Body of pancreas (tissue), 4 donors: Measurements from ENCODE around the gene HOXB5. TPM values are rescaled to one million over a fixed set of nuclear protein-coding genes. Genes with fewer than 3 reads are reported as not detected.

ENCODE experiments used
- ATAC-seq: fragments of 150-250 bp; one replicate; pipeline ENCODE4 v1.9.1; 2016
- DNase-seq, 4 donors: peaks; one replicate each; pipeline ENCODE4 v3.0.0-alpha.2; 2019
- H3K27ac ChIP-seq, 4 donors: fragments of 200-600 bp; sonication (generic); 1 replicate in 3 of 4; 2 replicates in 1 of 4; pipeline versions ENCODE4 v1.5.1 to v1.6.1; 2016 to 2019; ENCODE audit warnings: mild to moderate bottlenecking in 1 of 4, mixed read lengths in 1 of 4, moderate library complexity in 1 of 4
- H3K27me3 ChIP-seq, 2 donors: fragments of 200-600 bp; sonication (generic); one replicate each; pipeline ENCODE4 v1.6.0; 2016; ENCODE audit warnings: mild to moderate bottlenecking in 1 of 2
- H3K36me3 ChIP-seq, 2 donors: fragments of 200-600 bp; sonication (generic); replicated peaks in 1 of 2; 2 replicates each; pipeline ENCODE4 v1.5.1; 2016; ENCODE audit warnings: low read depth in 2 of 2; ENCODE audit not compliant: insufficient read depth in 1 of 2
- H3K4me1 ChIP-seq: fragments of 200-600 bp; sonication (generic); one replicate; pipeline ENCODE4 v1.6.0; 2016
- H3K4me3 ChIP-seq, 2 donors: fragments of 200-600 bp; sonication (generic); 1 replicate in 1 of 2; 2 replicates in 1 of 2; pipeline ENCODE4 v1.5.1; 2016 to 2019
- H3K9me3 ChIP-seq, 3 donors: fragments of 200-600 bp; sonication (generic); 1 replicate in 2 of 3; 2 replicates in 1 of 3; pipeline ENCODE4 v1.5.1; 2016
- POLR2A ChIP-seq, 3 donors: fragments of 450-650 bp; IDR thresholded peaks; one replicate each; pipeline ENCODE4 v1.6.1; 2016; ENCODE audit warnings: antibody characterized with exemption in 3 of 3, mild to moderate bottlenecking in 2 of 3
- WGBS, 2 donors: methylation state at CpG; one replicate each; pipeline ENCODE4 v1.1.5; 2017; 5-methylcytosine and 5-hydroxymethylcytosine counted together
- intact Hi-C: fragments of 100-400 bp; cut with DNase I; formaldehyde crosslinking; loops from one replicate; pipeline ENCODE4 v1.15.1; 2023
- total RNA-seq, 2 donors: library from RNA; depleted of rRNA; stranded (reverse); fragments of >200 nt; gene quantifications; one replicate each; pipeline ENCODE4 v1.1.0, GENCODE V29; 2016
- TF ChIP-seq, protein P1 (sequence below), 7 experiments: fragments of 450-650 bp in 4 of 7; fragments of 200-600 bp in 3 of 7; sonication (generic) in 3 of 7; IDR thresholded peaks; one replicate each; pipeline ENCODE4 v1.5.1; 2016 to 2019; ENCODE audit warnings: antibody characterized with exemption in 7 of 7

Gene HOXB5
- total RNA-seq, 2 donors from 2014 or later, result 0.99 TPM; not detected in 1

DNA sequence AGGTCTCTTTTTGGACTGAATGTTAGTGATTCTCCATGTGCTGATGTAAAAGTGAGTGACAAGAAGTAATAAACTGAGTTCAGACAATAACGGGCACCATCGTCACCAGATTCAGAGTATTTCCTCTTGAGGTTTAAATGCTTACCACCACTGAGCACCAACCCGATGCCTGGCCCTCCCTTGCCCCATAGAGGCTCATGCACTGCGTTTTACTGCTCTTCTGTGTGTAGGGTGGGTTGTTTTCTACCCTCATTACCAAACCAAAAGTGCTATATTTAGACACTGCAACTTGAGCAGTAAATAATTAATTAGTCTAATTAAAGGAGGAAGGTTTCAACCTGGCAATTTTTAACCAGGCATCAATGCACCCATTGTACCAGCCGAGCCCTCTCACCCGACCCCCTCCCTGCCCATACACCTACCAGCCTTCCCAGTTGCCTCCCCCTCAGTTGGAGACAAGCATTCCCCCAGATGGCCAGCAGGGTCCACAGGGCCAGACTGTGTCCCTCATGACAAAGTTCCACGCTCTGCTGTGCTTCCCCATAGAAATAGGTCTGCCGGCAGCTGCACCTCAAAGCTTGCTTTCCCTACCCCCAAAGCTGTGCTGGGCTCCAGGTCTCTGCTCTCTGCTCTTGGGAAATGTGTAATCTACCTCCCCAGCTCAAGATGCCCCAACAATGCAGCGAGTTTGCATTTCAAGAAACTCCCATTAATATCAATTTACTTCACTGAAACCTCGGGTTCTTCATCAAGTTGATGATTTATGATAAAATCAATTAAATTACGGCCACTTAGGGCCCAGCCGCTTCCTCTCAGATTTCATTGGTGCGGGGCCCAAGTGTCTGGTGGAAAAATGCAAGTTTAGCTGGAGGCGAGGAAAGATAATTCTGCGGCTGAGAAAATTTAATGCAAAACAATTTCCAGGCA, 31.4 kb downstream of the HOXB5 start:
- H3K4me3 ChIP-seq, result no peak overlapping the region
- intact Hi-C loops, result no loop called here

DNA sequence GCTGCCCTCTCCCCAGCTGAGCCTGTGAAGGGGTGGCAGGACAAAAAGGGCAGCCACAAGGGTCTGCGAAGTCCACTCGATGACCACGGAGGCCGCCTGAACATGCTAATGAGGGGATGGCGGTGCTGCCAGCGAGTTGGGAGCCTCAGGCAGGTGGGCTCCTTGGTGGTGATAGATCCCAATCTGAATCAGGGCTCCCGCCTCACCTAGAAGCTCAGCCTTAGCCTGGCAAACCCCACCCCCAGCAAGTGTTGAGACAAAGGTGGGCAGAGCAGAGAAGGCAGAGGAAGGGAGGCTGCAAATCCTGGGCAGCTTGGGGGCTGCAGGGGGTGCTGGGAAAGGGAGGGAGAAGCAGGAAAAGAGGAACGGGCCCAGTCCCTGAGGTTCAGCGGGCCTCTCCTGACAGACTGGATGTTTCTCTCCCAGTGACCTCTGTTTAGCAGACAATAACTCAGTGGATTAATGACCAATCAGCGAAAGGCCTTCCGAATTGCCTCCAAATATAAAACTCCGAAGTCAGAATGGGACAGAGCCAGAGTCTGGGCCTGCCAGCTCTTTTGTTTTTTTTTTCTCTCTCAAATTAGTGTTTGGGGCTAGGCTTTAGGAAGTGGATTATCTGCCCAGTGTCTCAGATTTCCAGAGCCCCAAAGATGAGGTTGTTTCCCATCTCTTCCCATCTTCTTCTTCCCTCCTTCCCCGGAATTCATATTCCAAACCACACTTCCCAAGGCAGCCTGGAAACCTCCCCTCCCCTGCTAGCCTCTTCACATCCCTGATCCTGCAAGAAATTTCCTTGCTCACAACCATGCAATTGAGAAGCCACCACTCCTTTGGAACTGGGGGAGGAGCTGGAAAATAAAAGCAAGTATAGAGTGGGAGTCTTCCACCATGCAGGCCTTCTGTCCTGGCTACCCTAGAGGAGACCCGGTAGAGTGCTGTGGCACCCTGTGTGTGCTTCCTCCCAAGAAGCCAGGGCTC, 33.5 kb downstream of the HOXB5 start:
- Histone ChIP-seq H3K9me3 (no peaks in the 10 kb centered on the region), H3K4me1 (peaks cover 17% of the 10 kb centered on the region), H3K36me3 (no peaks in the 10 kb centered on the region), H3K27me3 (peaks cover 0 to 24% of the 10 kb centered on the region in 2 donors), H3K27ac (peak overlapping the region in 1 of 4 donors; percentile 7), H3K4me3 (no peak overlapping the region)
- TF ChIP-seq, protein P1, sequence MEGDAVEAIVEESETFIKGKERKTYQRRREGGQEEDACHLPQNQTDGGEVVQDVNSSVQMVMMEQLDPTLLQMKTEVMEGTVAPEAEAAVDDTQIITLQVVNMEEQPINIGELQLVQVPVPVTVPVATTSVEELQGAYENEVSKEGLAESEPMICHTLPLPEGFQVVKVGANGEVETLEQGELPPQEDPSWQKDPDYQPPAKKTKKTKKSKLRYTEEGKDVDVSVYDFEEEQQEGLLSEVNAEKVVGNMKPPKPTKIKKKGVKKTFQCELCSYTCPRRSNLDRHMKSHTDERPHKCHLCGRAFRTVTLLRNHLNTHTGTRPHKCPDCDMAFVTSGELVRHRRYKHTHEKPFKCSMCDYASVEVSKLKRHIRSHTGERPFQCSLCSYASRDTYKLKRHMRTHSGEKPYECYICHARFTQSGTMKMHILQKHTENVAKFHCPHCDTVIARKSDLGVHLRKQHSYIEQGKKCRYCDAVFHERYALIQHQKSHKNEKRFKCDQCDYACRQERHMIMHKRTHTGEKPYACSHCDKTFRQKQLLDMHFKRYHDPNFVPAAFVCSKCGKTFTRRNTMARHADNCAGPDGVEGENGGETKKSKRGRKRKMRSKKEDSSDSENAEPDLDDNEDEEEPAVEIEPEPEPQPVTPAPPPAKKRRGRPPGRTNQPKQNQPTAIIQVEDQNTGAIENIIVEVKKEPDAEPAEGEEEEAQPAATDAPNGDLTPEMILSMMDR (IDR thresholded peaks at IDR 0.05), result no peak
- no peak for TF ChIP-seq POLR2A (IDR thresholded peaks at IDR 0.05)
- no peak for ATAC-seq
- no peak for DNase-seq
- 55 to 57% methylated on average over 14 of the region's 14 CpGs for WGBS, 2 donors
- intact Hi-C loops, result no loop called here

More for the DNA sequence above, 31.4 kb downstream of the HOXB5 start:
- 37 to 44% methylated on average over 15 of the region's 15 CpGs for WGBS, 2 donors
- Histone ChIP-seq H3K27ac (no peak overlapping the region), H3K36me3 (no peaks in the 10 kb centered on the region), H3K27me3 (peaks cover 0 to 24% of the 10 kb centered on the region in 2 donors), H3K4me1 (peaks cover 17% of the 10 kb centered on the region), H3K9me3 (no peaks in the 10 kb centered on the region)
- DNase-seq (peak in 1 of 4 donors; percentile 38), ATAC-seq (no peak)
- TF ChIP-seq, protein P1 (IDR thresholded peaks at IDR 0.05), result peak in 2 of 7 experiments; percentile 15 to 17
- no peak for TF ChIP-seq POLR2A (IDR thresholded peaks at IDR 0.05)

DNA sequence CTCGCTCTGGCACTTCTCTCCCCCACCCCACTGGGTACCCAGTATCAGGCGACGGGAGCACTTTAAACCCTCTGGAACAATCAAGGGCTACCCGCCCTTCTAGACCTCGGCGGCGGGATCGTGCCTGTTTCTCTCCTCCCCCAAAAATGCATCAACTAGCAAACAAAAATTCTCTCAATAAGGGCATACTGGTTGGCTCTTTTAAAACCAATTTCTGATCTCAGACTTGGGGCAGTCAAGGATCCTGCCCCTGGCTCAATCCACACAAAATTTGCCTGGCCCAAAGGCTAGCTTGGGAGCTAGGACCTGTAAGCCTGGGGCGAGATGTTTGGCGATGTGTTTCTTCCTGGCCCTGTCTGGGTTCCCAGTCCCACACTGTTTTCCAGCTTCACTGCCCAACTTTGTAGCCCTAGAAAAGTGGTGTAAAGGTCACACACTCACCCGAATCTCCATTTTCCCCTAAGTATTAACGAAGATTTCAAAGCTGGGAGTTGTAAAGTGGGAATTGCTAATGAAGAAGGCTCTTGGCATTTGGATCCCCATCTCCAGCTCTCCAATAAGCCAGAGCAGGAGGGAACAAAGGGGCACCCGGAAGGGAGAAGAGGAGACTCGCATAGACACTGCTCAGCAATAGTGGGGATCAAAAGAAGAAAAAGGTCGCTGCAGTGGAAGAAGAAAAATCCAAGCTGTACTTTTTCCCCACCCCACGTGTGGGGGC, 34.3 kb downstream of the HOXB5 start:
- H3K27ac ChIP-seq, result peak overlapping the region in 1 of 4 donors; percentile 7
- DNase-seq (no peak), ATAC-seq (no peak)
- peaks cover 0 to 28% of the 10 kb centered on the region in 2 donors for H3K27me3 ChIP-seq
- WGBS, 2 donors, result 53 to 58% methylated on average over 16 of the region's 16 CpGs
- TF ChIP-seq, protein P1 (IDR thresholded peaks at IDR 0.05), result no peak
- no peak for TF ChIP-seq POLR2A (IDR thresholded peaks at IDR 0.05)
- no peak overlapping the region for H3K4me3 ChIP-seq
- intact Hi-C loops, result no loop called here
- H3K36me3 ChIP-seq, result no peaks in the 10 kb centered on the region
- peaks cover 21% of the 10 kb centered on the region for H3K4me1 ChIP-seq
- H3K9me3 ChIP-seq, result no peaks in the 10 kb centered on the region

DNA sequence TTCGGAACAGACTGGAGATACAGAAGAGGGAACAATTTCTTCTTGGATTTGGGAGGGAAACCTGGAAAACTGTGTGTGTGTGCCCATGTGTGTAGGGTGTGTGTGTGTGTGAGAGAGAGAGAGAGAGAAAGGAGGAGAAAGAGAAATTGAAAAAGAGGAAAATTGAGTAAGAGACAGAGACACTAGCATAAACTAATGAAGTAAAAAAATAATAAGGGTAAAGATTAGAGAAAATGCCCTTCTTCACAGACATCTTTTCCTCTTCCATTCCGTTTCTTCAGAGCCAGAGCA, 34.8 kb downstream of the HOXB5 start:
- DNase-seq, result no peak
- intact Hi-C loops, result no loop called here
- no peaks in the 10 kb centered on the region for H3K36me3 ChIP-seq
- H3K4me3 ChIP-seq, result no peak overlapping the region
- WGBS, 2 donors, result 60 to 65% methylated on average over 2 of the region's 2 CpGs
- H3K4me1 ChIP-seq, result peaks cover 22% of the 10 kb centered on the region
- H3K27ac ChIP-seq, result peak overlapping the region in 1 of 4 donors; percentile 16
- TF ChIP-seq, protein P1 (IDR thresholded peaks at IDR 0.05), result no peak
- TF ChIP-seq POLR2A (IDR thresholded peaks at IDR 0.05), result no peak
- H3K27me3 ChIP-seq, result peaks cover 0 to 25% of the 10 kb centered on the region in 2 donors
- ATAC-seq, result no peak
- H3K9me3 ChIP-seq, result no peaks in the 10 kb centered on the region
